ENCODE measurements around the gene C12orf60. TPM values are rescaled to one million over a fixed set of nuclear protein-coding genes. Genes with fewer than 3 reads are reported as not detected.
"Not testable (repeated sequence)": the region's sequence is repeated elsewhere in the genome, so short reads cannot be mapped to it uniquely, and the experiment has no call there.

The C12orf60 gene, protein sequence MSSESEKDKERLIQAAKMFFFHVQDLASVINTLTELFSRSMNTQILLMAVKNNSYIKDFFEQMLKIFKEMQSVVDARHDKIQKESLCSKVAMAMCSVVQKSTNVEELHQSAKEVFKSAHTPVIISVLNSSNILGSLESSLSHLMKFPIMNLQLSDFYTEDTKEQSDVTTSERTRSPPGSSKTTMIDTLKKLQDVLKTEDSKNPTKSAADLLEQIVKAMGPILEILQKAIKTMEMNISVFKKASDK
- total RNA-seq, result 10 to 100 TPM in 1 of 4 donors, 1 to 10 TPM in 1, under 1 TPM in 2; 0.77 to 16.5 (median 0.95) TPM

DNA sequence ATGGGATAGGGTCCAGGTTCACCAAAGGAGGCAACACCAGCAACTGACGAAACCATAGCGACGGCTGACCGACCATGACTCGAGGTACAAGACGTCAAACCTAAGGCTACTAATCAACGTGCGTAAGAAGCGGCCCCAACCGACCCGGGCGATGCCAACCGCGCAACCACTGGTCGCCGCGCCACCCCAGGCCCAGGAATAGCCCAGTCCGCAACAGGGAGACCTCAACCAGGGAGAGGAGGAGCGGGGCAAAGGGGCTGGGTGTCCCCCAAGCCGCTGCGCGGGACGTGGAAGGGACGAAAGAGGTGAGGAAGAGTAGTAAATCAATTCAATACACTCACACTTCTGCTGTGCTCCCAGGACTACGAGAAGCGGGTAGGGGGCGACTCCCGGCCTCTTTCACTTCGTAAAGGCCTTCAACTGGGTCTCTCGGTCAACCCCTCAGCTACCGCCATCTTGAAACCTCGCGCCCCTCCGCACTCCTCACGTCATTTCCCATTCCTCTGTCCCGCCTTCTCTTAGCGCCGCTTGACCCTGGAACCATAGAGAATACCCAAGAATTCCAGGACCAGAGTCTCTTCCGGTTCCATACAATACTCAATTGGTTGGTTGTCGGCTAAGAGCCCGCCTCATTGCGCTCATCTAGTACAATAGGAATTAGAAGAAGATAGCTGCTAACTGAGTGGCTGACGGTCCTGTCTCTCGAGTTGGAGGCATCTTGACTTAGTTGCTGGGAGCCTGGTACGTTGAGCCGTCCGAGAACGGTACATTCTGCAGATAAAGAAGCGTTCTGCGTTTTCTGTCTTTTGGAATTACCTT is at the start of gene C12orf60, which contains the start of gene WBP11:
Gene C12orf60 (plus strand): TSS at position 660 of the 819 bp plus-strand sequence. CDS start 19,266 bp downstream, outside the sequence.
Gene WBP11 (minus strand): TSS at position 468 of the 819 bp plus-strand sequence. CDS start 2,095 bp downstream, outside the sequence.
- intact Hi-C loops (cut with DNase I; ENCODE audit: low total_unique reads), result no loop called here
- Histone ChIP-seq H3K4me3 (peak within 1 kb of the TSS; percentile 95 to 96), H3K27me3 (no peaks in the 10 kb centered on the region), H3K4me1 (no peaks in the 10 kb centered on the region), H3K36me3 (no peaks in the 10 kb centered on the region), H3K27ac (peak within 1 kb of the TSS; percentile 92 to 93), H3K9me3 (no peaks in the 10 kb centered on the region)
- peak; percentile 90 to 98 for DNase-seq
- TF ChIP-seq, protein P1, sequence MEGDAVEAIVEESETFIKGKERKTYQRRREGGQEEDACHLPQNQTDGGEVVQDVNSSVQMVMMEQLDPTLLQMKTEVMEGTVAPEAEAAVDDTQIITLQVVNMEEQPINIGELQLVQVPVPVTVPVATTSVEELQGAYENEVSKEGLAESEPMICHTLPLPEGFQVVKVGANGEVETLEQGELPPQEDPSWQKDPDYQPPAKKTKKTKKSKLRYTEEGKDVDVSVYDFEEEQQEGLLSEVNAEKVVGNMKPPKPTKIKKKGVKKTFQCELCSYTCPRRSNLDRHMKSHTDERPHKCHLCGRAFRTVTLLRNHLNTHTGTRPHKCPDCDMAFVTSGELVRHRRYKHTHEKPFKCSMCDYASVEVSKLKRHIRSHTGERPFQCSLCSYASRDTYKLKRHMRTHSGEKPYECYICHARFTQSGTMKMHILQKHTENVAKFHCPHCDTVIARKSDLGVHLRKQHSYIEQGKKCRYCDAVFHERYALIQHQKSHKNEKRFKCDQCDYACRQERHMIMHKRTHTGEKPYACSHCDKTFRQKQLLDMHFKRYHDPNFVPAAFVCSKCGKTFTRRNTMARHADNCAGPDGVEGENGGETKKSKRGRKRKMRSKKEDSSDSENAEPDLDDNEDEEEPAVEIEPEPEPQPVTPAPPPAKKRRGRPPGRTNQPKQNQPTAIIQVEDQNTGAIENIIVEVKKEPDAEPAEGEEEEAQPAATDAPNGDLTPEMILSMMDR (IDR thresholded peaks at IDR 0.05), result peak in 1 of 4 experiments; percentile 6
- peak; percentile 70 to 82 for TF ChIP-seq POLR2A (IDR thresholded peaks at IDR 0.05)

DNA sequence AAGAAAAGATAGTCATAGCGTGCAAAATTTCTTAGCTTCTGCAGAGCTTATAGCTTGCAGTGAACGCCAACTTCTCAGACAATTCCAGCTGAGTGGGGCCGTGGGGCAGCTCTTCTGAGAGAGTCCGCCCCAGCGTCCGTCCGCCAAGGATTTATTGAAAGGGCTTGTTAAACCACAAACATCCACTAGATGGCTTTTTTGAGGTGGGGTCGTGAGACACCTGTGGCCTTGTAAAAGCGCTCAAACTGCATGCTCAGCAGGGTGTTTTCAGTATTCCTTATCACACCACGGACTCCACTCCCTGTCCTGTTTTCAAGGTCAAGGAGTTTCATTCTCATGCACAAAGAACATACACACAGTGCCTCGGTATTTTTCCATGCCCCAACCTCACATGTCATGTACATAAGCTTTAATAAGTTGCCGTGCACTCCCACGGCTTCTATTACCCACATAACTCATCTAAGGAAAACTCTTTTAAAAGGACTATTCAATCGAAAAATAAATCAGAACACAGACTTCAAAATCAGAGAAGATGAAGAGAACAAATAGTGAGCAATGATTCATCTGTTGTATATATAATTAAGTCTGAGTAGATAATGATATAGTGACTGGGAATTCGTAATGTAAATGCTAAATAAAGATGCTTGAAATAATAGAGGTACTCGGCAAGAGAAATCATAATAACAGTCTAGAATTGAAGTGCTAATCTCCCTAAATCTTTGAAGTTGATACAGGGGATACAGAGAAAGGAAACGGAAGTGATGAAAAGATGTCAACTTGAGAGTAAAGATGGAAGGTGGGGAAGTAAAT is 46.9 kb upstream of the C12orf60 start:
- Histone ChIP-seq H3K36me3 (no peaks in the 10 kb centered on the region), H3K27me3 (no peaks in the 10 kb centered on the region), H3K4me3 (no peak overlapping the region), H3K27ac (no peak overlapping the region), H3K4me1 (no peaks in the 10 kb centered on the region), H3K9me3 (peaks cover 0 to 3% of the 10 kb centered on the region in 2 donors)
- TF ChIP-seq, protein P1 (IDR thresholded peaks at IDR 0.05), result no peak
- TF ChIP-seq POLR2A (IDR thresholded peaks at IDR 0.05), result no peak
- no peak for DNase-seq
- intact Hi-C loops (cut with DNase I; ENCODE audit: low total_unique reads), result no loop called here

DNA sequence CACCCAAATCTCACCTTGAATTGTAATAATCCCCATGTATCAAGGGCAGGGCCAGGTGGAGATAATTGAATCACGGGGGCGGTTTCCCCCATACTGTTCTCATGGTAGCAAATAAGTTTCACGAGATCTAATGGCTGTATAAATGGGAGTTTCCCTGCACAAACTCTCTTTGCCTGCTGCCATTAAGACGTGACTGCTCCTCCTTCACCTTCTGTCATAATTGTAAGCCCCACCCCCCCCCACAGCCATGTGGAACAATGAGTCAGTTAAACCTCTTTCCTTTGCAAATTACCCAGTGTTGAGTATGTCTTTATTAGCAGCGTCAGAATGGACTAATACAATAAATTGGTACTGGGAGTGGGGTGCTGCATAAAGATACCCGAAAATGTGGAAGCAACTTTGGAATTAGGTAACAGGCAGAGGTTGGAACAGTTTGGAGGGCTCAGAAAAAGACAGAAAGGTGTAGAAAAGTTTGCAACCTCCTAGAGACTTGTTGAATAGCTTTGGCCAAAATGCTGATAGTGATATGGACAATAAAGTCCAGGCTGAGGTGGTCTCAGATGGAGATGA is 43.7 kb upstream of the C12orf60 start:
- DNase-seq; H3K27ac ChIP-seq; H3K9me3 ChIP-seq; H3K36me3 ChIP-seq; H3K4me1 ChIP-seq; H3K4me3 ChIP-seq; intact Hi-C loops (cut with DNase I; ENCODE audit: low total_unique reads); H3K27me3 ChIP-seq: not testable (repeated sequence)

DNA sequence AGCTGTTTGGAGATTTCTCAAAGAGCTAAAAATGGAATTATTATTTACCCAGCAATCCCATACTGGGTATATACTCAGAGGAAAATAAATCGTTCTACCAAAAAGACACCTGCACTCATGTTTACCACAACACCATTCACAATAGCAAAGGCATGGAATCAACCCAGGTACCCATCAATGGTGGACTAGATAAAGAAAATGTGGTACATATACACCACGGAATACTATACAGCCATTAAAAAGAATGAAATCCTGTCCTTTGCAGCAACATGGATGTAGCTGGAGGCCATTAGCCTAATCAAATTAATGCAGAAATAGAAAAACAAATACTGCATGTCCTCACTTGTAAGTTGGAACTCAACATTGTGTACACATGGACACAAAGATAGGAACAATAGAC is 38.1 kb upstream of the C12orf60 start:
- Histone ChIP-seq H3K36me3 (no peaks in the 10 kb centered on the region), H3K4me1 (no peaks in the 10 kb centered on the region), H3K4me3 (no peak overlapping the region), H3K27me3 (no peaks in the 10 kb centered on the region), H3K9me3 (peaks cover 0 to 4% of the 10 kb centered on the region in 2 donors), H3K27ac (no peak overlapping the region)
- DNase-seq, result no peak
- intact Hi-C loops (cut with DNase I; ENCODE audit: low total_unique reads), result no loop called here
- no peak for TF ChIP-seq POLR2A (IDR thresholded peaks at IDR 0.05)

DNA sequence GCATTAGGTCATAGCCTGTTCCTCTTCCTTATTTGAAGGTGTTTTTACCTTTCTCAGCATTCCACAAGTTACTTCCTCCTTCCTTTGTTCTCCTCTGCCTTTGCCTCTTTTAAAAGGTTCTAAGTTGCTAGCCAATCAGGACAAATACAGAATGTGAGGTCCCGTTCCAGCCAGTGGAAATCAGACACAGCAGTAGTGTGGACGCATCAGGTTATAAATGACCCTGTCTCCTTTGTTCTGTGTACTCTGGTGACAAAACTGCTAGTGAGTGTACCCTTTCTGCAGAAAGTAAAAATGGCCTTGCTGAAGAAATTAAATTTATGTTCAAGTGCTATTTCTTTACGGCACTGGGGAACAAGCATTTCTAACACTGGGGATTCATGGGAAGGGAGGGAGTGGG is 37.5 kb upstream of the C12orf60 start:
- H3K36me3 ChIP-seq, H3K4me3 ChIP-seq, H3K9me3 ChIP-seq: not testable (repeated sequence)

DNA sequence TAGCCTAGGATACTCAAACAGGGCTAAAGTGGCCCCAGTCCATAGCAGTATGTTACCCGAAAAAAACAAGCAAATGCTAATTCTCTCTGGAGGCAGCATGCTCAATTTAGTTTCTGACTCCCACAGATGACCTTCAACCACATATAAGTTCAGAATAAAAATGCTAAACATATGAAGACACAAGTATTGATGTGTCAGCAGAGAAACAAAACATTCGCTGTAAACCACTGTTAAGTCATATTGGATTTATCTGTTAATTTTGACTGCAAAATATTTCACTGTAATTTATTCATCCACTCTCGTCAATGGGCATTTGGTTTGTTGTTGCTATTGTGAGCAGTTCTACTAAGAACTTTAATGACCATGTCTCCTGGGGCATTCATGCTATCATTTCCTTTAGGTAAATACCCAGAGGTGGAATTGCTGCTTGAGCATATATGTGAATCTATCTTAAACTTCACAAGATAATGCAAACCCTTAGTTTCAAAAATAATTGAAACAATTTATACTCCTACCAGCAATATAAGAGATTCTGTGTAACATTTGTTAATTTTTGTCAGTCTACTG is 36.7 kb upstream of the C12orf60 start:
- no peaks in the 10 kb centered on the region for H3K4me1 ChIP-seq
- no peaks in the 10 kb centered on the region for H3K36me3 ChIP-seq
- intact Hi-C loops (cut with DNase I; ENCODE audit: low total_unique reads), result no loop called here
- H3K27me3 ChIP-seq, result no peaks in the 10 kb centered on the region
- H3K27ac ChIP-seq, result no peak overlapping the region
- no peak for DNase-seq
- TF ChIP-seq, protein P1 (IDR thresholded peaks at IDR 0.05), result no peak
- TF ChIP-seq POLR2A (IDR thresholded peaks at IDR 0.05), result no peak
- H3K4me3 ChIP-seq, result no peak overlapping the region
- H3K9me3 ChIP-seq, result peaks cover 0 to 4% of the 10 kb centered on the region in 2 donors

More for the DNA sequence above, 37.5 kb upstream of the C12orf60 start:
- H3K27me3 ChIP-seq; intact Hi-C loops (cut with DNase I; ENCODE audit: low total_unique reads); DNase-seq; H3K4me1 ChIP-seq; H3K27ac ChIP-seq: not testable (repeated sequence)
